Gastroesophageal sphincter (tissue), 3 donors: ENCODE data around the gene CD14.

ENCODE experiments used
- EP300 ChIP-seq: sonication (generic); formaldehyde crosslinking; IDR thresholded peaks from one replicate; pipeline ENCODE4 v1.6.1; 2017; ENCODE audit warnings: antibody characterized with exemption, mild to moderate bottlenecking
- POLR2A ChIP-seq, 2 donors: fragments of 450-650 bp; IDR thresholded peaks; one replicate each; pipeline ENCODE4 v1.6.1; 2017; ENCODE audit warnings: antibody characterized with exemption in 2 of 2, mild to moderate bottlenecking in 2 of 2, moderate library complexity in 1 of 2
- POLR2AphosphoS5 ChIP-seq: sonication (generic); formaldehyde crosslinking; IDR thresholded peaks from one replicate; pipeline ENCODE4 v1.6.1; 2017; ENCODE audit warnings: antibody characterized with exemption
- TF ChIP-seq, protein P1 (sequence below), 4 experiments: fragments of 200-600 bp in 2 of 4; fragments of 450-650 bp in 2 of 4; sonication (generic) in 1 of 4; IDR thresholded peaks; one replicate each; pipeline ENCODE4 v1.5.1; 2017 to 2019; ENCODE audit warnings: antibody characterized with exemption in 4 of 4, mild to moderate bottlenecking in 2 of 4, moderate library complexity in 2 of 4

DNA sequence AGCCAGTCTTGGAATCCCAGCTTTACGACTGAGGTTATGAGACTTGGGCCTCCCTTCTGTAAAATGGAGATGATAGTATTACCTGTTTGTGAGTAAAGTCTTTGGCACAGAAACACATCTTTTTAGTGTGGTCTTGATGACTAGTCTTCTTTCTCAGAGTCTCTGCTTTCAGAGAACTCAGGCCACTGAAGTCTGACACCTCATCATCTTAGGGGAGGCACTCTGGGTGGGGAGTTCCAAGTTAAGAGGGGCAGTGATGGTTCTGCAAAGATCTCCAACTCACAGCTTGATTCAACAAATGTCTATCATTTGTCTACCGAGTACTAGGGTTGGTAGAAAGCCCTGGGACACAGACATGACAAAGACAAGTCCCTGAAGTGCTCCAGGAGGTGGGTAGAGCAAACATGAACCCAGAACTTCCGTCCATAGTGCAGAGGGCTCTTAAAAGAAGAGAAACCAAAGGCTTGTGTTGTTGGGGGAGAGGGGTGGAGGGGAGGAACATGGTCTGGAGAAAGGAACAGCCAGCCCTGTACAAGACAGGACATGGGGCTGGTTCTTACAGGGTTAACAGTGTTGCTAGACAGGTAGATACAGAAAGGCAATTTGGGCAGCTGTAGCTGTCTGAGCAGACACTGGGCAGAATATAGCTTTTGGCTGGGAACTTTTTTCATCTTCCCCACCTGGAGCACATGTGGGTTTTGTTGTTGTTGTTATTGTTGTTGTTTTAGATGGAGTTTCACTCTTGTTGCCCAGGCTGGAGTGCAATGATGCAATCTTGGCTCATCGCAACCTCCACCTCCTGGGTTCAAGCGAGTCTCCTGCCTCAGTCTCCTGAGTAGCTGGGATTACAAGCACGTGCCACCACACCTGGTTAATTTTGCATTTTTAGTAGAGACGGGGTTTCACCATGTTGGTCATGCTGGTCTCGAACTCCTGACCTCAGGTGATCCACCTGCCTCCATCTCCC, 2.6 kb upstream of the CD14 start:
- no peak for TF ChIP-seq POLR2A (IDR thresholded peaks at IDR 0.05)
- TF ChIP-seq POLR2AphosphoS5, result no peak
- TF ChIP-seq, protein P1, sequence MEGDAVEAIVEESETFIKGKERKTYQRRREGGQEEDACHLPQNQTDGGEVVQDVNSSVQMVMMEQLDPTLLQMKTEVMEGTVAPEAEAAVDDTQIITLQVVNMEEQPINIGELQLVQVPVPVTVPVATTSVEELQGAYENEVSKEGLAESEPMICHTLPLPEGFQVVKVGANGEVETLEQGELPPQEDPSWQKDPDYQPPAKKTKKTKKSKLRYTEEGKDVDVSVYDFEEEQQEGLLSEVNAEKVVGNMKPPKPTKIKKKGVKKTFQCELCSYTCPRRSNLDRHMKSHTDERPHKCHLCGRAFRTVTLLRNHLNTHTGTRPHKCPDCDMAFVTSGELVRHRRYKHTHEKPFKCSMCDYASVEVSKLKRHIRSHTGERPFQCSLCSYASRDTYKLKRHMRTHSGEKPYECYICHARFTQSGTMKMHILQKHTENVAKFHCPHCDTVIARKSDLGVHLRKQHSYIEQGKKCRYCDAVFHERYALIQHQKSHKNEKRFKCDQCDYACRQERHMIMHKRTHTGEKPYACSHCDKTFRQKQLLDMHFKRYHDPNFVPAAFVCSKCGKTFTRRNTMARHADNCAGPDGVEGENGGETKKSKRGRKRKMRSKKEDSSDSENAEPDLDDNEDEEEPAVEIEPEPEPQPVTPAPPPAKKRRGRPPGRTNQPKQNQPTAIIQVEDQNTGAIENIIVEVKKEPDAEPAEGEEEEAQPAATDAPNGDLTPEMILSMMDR (IDR thresholded peaks at IDR 0.05), result no peak
- no peak for TF ChIP-seq EP300
